IMR-90 (cell line): ENCODE data around the gene TLNRD1.

Experiments
- BHLHE40 ChIP-seq: fragments of 150-350 bp; IDR thresholded peaks from 2 replicates; pipeline ENCODE4 v1.6.1; 2016; ENCODE audit warnings: mild to moderate bottlenecking, low read depth, low read length
- CTCF ChIP-seq: conservative IDR thresholded peaks from 2 replicates; pipeline ENCODE4 v1.5.1; 2012; ENCODE audit warnings: mild to moderate bottlenecking, low read depth, low read length, improper control_type of control experiment
- NFE2L2 ChIP-seq: fragments of 150-350 bp; IDR thresholded peaks from 2 replicates; pipeline ENCODE4 v1.6.1; 2016; ENCODE audit warnings: low read depth, mild to moderate bottlenecking, low read length
- POLR2A ChIP-seq: IDR thresholded peaks from 2 replicates; pipeline ENCODE4 v1.6.1; 2012; ENCODE audit warnings: mild to moderate bottlenecking, low read depth, low read length
- RAD21 ChIP-seq: IDR thresholded peaks from 2 replicates; pipeline ENCODE4 v1.6.1; 2012; ENCODE audit warnings: low read length, improper control_type of control experiment
- SMC3 ChIP-seq: fragments of 150-350 bp; IDR thresholded peaks from 2 replicates; pipeline ENCODE4 v1.6.1; 2016; ENCODE audit warnings: low read depth, mild to moderate bottlenecking, antibody characterized with exemption, low read length, moderate library complexity

- TF ChIP-seq CTCF, result no peak
- no peak for TF ChIP-seq BHLHE40
- TF ChIP-seq POLR2A, result no peak
- no peak for TF ChIP-seq NFE2L2
- TF ChIP-seq RAD21, result no peak
- no peak for TF ChIP-seq SMC3
Measured at GRCh38 chr15:81038975-81039607, 38.4 kb downstream of the TLNRD1 start.
